Tibial artery (tissue), 4 donors: ENCODE results near the gene FBXO42.

Experiments
- DNase-seq, 2 donors: peaks; one replicate each; pipeline ENCODE4 v3.0.0-alpha.2; 2019
- H3K27ac ChIP-seq, 2 donors: fragments of 200-600 bp; sonication (generic) in 1 of 2; 1 replicate in 1 of 2; 2 replicates in 1 of 2; pipeline ENCODE4 v1.5.1; 2018 to 2019; ENCODE audit warnings: mild to moderate bottlenecking in 1 of 2
- H3K27me3 ChIP-seq, 2 donors: fragments of 200-600 bp; sonication (generic) in 1 of 2; one replicate each; pipeline versions ENCODE4 v1.5.1 to v1.6.0; 2016 to 2019
- H3K36me3 ChIP-seq, 3 donors: fragments of 200-600 bp; sonication (generic) in 2 of 3; one replicate each; pipeline ENCODE4 v1.5.1; 2016 to 2019; ENCODE audit warnings: mild to moderate bottlenecking in 2 of 3
- H3K4me1 ChIP-seq, 4 donors: fragments of 200-600 bp; sonication (generic) in 2 of 4; 1 replicate in 3 of 4; 2 replicates in 1 of 4; pipeline ENCODE4 v1.5.1; 2016 to 2019
- H3K4me3 ChIP-seq, 2 donors: fragments of 200-600 bp; sonication (generic) in 1 of 2; 1 replicate in 1 of 2; 2 replicates in 1 of 2; pipeline ENCODE4 v1.5.1; 2018 to 2019; ENCODE audit warnings: mild to moderate bottlenecking in 2 of 2
- H3K9me3 ChIP-seq, 3 donors: fragments of 200-600 bp; sonication (generic) in 1 of 3; one replicate each; pipeline ENCODE4 v1.5.1; 2016 to 2019
- intact Hi-C: fragments of 100-400 bp; cut with DNase I; formaldehyde crosslinking; loops from one replicate; pipeline ENCODE4 v1.15.0; 2023; ENCODE audit warnings: low total_unique reads
- TF ChIP-seq, protein P1 (sequence below), 2 experiments: fragments of 200-600 bp in 1 of 2; fragments of 450-650 bp in 1 of 2; IDR thresholded peaks; one replicate each; pipeline ENCODE4 v1.5.1; 2017 to 2019; ENCODE audit warnings: antibody characterized with exemption in 2 of 2, mild to moderate bottlenecking in 1 of 2, moderate library complexity in 1 of 2

FBXO42 gene

DNA sequence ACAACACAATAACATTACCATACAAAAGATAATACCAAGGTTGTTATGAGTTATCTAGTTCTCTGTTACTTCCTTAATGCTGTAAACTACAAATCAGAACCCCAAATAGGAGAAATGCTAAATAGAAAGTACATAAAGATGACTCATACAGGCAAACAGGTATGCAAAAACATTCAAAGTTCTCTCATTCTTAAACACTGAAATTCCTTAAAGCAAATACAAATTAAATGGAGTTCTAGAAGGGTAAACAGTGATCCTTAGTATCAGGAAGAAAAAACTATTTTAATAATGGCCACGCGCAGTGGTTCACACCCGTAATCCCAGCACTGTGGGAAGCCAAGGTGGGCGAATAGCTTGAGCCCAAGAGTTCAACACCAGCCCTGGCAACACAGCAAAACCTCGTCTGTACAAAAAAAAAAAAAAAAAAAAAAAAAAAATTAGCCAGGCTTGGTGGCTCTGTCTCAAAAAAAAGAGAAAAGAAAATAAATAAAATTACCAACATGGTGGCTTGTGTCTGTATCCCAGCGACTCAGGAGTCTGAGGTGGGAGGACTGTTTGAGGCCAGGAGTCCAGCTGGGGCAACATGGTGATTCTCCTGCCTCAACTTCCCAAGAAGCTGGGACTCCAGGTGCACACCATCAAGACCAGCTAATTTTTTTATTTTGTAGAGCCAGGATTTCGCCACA lies 17.5 kb downstream of the FBXO42 start:
- peaks cover 0 to 88% (median 13%) of the 10 kb centered on the region in 4 donors for H3K4me1 ChIP-seq
- no peak overlapping the region for H3K4me3 ChIP-seq
- H3K27me3 ChIP-seq: no peaks in the 10 kb centered on the region
- DNase-seq: no peak
- TF ChIP-seq, protein P1, sequence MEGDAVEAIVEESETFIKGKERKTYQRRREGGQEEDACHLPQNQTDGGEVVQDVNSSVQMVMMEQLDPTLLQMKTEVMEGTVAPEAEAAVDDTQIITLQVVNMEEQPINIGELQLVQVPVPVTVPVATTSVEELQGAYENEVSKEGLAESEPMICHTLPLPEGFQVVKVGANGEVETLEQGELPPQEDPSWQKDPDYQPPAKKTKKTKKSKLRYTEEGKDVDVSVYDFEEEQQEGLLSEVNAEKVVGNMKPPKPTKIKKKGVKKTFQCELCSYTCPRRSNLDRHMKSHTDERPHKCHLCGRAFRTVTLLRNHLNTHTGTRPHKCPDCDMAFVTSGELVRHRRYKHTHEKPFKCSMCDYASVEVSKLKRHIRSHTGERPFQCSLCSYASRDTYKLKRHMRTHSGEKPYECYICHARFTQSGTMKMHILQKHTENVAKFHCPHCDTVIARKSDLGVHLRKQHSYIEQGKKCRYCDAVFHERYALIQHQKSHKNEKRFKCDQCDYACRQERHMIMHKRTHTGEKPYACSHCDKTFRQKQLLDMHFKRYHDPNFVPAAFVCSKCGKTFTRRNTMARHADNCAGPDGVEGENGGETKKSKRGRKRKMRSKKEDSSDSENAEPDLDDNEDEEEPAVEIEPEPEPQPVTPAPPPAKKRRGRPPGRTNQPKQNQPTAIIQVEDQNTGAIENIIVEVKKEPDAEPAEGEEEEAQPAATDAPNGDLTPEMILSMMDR (IDR thresholded peaks at IDR 0.05): no peak
- no peaks in the 10 kb centered on the region for H3K36me3 ChIP-seq
- intact Hi-C loops: no loop called here
- no peaks in the 10 kb centered on the region for H3K9me3 ChIP-seq
- H3K27ac ChIP-seq: no peak overlapping the region

DNA sequence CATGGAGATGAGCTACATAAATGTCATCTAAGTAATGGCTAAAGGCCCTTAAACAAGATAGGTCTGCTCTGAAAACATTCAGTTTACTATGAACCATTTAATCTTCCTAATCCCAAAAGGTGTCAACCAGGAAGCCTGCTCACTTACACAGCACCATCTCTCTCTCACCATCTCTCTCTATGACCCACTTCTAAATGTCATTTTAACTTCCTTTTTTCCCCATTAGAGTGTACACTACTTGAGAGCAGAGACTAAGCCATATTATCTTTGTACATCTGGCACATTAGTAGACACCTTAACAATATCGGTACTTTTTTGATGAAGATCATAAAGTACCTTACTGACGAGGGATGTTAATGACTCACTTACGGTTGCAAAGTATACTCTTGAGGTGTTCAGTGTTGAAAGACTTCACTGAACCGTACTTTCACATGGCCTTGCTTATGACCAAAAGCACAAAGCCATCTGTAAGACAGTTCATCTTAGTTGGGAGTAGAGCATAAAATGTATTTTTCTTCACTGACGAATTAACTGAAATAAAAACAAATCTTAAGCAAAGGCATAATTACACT lies 25.4 kb downstream of the FBXO42 start:
- intact Hi-C loops: no loop called here
- H3K9me3 ChIP-seq: no peaks in the 10 kb centered on the region
- TF ChIP-seq, protein P1 (IDR thresholded peaks at IDR 0.05): no peak
- H3K27ac ChIP-seq: peak overlapping the region in 1 of 2 donors; percentile 12
- H3K4me3 ChIP-seq: no peak overlapping the region
- no peaks in the 10 kb centered on the region for H3K27me3 ChIP-seq
- no peak for DNase-seq
- peaks cover 0 to 5% (median 0%) of the 10 kb centered on the region in 3 donors for H3K36me3 ChIP-seq
- peaks cover 0 to 95% (median 29%) of the 10 kb centered on the region in 4 donors for H3K4me1 ChIP-seq

DNA sequence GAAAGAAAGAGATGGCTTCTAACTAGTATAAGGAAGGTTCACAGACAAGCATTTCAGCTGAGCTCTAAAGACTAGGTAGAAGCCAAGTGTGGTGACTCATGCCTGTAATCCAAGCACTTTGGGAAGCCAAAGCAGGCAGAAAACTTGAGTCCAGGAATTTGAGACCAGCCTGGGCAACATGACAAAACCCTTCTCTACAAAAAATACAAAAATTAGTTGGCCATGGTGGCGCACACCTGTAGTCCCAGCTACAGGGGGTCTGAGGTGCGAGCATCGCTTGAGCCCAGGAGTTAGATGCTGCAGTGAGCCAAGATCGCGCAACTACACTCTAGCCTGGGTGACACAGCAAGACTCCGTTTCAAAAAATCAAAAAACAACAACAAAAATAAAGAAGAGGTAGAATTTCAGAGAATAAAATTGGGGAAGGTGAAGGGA lies 27.8 kb downstream of the FBXO42 start:
- H3K4me3 ChIP-seq: no peak overlapping the region
- H3K4me1 ChIP-seq: peaks cover 0 to 98% (median 47%) of the 10 kb centered on the region in 4 donors
- H3K36me3 ChIP-seq: peaks cover 0 to 5% (median 0%) of the 10 kb centered on the region in 3 donors
- TF ChIP-seq, protein P1 (IDR thresholded peaks at IDR 0.05): no peak
- intact Hi-C loops: no loop called here
- no peaks in the 10 kb centered on the region for H3K27me3 ChIP-seq
- peak overlapping the region in 1 of 2 donors; percentile 39 for H3K27ac ChIP-seq
- DNase-seq: peak; percentile 28 to 66
- H3K9me3 ChIP-seq: no peaks in the 10 kb centered on the region

DNA sequence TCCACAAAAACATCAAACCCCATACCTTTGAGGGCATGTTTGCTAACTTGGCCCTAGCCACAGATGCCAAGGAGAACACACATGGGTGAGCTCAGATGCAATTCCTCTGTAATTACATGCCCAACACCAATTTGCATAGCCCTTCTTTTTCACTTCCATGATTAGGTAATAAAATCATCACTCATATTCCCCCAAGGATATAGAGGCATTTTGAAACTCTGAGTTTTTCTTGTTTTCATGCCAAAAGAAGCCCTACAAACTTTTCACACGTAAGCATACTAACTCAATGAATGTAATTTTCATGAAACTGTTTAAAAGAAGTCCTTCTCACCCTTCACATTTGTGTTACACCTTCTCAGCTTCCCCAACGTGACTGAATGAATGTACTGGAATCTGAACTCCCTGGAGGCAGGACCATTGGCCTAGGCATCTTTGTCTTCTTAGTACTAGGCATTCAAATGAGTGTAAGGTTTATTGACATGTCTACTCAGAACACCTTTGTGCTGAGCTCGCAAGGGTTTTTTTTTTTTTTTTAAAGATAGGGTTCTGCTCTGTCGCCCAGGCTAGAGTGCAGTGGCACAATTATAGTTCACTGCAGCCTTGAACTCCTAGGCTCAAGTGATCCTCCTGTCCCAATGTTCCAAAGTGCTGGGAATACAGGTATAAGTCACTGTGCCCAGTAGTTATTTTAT lies 31.0 kb downstream of the FBXO42 start:
- H3K4me3 ChIP-seq: no peak overlapping the region
- peak overlapping the region in 1 of 2 donors; percentile 37 for H3K27ac ChIP-seq
- H3K36me3 ChIP-seq: peaks cover 0 to 3% (median 0%) of the 10 kb centered on the region in 3 donors
- intact Hi-C loops: no loop called here
- H3K27me3 ChIP-seq: no peaks in the 10 kb centered on the region
- peaks cover 0 to 100% (median 58%) of the 10 kb centered on the region in 4 donors for H3K4me1 ChIP-seq
- DNase-seq: no peak
- TF ChIP-seq, protein P1 (IDR thresholded peaks at IDR 0.05): no peak
- no peaks in the 10 kb centered on the region for H3K9me3 ChIP-seq

DNA sequence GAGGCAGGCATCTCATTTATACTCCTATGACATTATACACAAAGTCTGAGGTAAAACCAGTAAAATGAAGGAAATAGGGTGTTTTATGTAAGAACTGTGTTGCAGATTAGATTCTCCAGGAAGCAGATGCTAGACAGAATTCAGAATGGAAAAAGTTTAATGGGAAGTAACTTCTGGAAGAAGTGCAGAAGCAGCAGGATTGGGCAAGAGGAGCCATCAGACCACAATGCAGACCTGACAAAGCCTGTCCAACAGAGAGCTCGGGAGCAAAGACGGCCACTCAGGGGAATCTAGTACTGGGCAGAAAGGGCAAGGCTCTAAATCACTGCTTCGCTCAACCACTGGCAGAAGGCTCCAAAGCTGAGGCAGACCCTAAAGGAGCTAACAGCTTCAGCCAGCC lies 33.7 kb downstream of the FBXO42 start:
- Histone ChIP-seq H3K4me1 (peaks cover 0 to 98% (median 54%) of the 10 kb centered on the region in 4 donors), H3K27me3 (no peaks in the 10 kb centered on the region), H3K27ac (peak overlapping the region; percentile 12 to 24), H3K36me3 (peaks cover 13 to 17% (median 16%) of the 10 kb centered on the region in 3 donors), H3K9me3 (no peaks in the 10 kb centered on the region), H3K4me3 (no peak overlapping the region)
- intact Hi-C loops: no loop called here
- TF ChIP-seq, protein P1 (IDR thresholded peaks at IDR 0.05): no peak
- DNase-seq: peak; percentile 67 to 73
